K562 (cell line): ENCODE results near the gene MPRIP. TPM values are rescaled to one million over a fixed set of nuclear protein-coding genes. Genes with fewer than 3 reads are reported as not detected.

Experiments
- ATAC-seq: fragments of 200-7000 bp; cut with Tn5 transposase; 3 replicates; pipeline ENCODE4 v1.9.1; 2020; ENCODE audit warnings: moderate library complexity
- BruUV-seq: library from RNA; stranded (reverse); fragments of 400-500 nt; replicated peaks from 2 replicates; lab custom pipeline; 2021; lab: Mats Ljungman, UMichigan
- CTCF ChIA-PET: fragments of 300-600 bp; formaldehyde crosslinking; extraction: SDS; loops from one replicate; lab custom pipeline; 2021; ENCODE audit warnings: low intra/inter-chr PET ratio; lab: Yijun Ruan, JAX
- POLR2A ChIA-PET: fragments of 300-600, 350-650 bp; sonication (Branson Sonifier 250); formaldehyde crosslinking; extraction: SDS; loops from one replicate; lab custom pipeline; 2021; ENCODE audit warnings: antibody characterized with exemption, inconsistent platforms; lab: Yijun Ruan, JAX
- DNase-seq, 4 experiments: peaks; one replicate each; pipeline versions ENCODE4 v3.0.0 to v3.0.0-alpha.2; 2011 to 2018; ENCODE audit warnings: low spot score in 3 of 4, mixed read lengths in 3 of 4; ENCODE audit errors: extremely low read depth in 1 of 4
- FAIRE-seq: peaks from 2 replicates; lab custom pipeline; 2011; peaks lifted over from hg19 to GRCh38; lab: Jason Lieb, UNC
- H2AFZ ChIP-seq: 2 replicates; pipeline ENCODE4 v1.6.0; 2011; ENCODE audit warnings: low read depth, low read length, control low read depth, inconsistent platforms
- H3K27ac ChIP-seq: fragments of 200-600 bp; 3 replicates; pipeline ENCODE4 v1.8.0; 2011; ENCODE audit warnings: low read depth, mild to moderate bottlenecking, control low read depth, inconsistent platforms, low read length, moderate library complexity, mixed read lengths; ENCODE audit errors: extremely low read depth
- H3K27me3 ChIP-seq, 2 experiments: fragments of 300-600 bp in 1 of 2; 2 replicates in 1 of 2; 3 replicates in 1 of 2; pipeline versions ENCODE4 v1.6.0 to v1.8.0; 2011; ENCODE audit warnings: inconsistent platforms in 2 of 2, low read length in 2 of 2, mild to moderate bottlenecking in 1 of 2, mixed read lengths in 1 of 2, moderate library complexity in 1 of 2; ENCODE audit not compliant: control insufficient read depth in 2 of 2, insufficient read depth in 2 of 2
- H3K36me3 ChIP-seq: fragments of 300-600 bp; 3 replicates; pipeline ENCODE4 v1.8.0; 2011; ENCODE audit warnings: mild to moderate bottlenecking, low read length, inconsistent platforms; ENCODE audit not compliant: control insufficient read depth, insufficient read depth
- H3K4me1 ChIP-seq, 2 experiments: fragments of 200-600 bp in 1 of 2; replicated peaks in 1 of 2; 2 replicates in 1 of 2; 3 replicates in 1 of 2; pipeline versions ENCODE4 v1.5.1 to v1.8.0; 2011; ENCODE audit warnings: inconsistent platforms in 2 of 2, low read length in 2 of 2, mild to moderate bottlenecking in 1 of 2, mixed read lengths in 1 of 2, moderate library complexity in 1 of 2; ENCODE audit not compliant: control insufficient read depth in 2 of 2, insufficient read depth in 2 of 2
- H3K4me2 ChIP-seq: 2 replicates; pipeline ENCODE4 v1.6.1; 2011; ENCODE audit warnings: low read length, control low read depth, inconsistent platforms, mixed read lengths; ENCODE audit not compliant: insufficient read depth
- H3K4me3 ChIP-seq: fragments of 200-600 bp; sonication (generic), shearing (Covaris generic); 2 replicates; pipeline ENCODE4 v1.5.1; 2016; ENCODE audit warnings: control low read depth, inconsistent platforms
- H3K79me2 ChIP-seq: fragments of 200-600 bp; 3 replicates; pipeline ENCODE4 v1.8.0; 2011; ENCODE audit warnings: low read length, inconsistent platforms; ENCODE audit not compliant: control insufficient read depth, insufficient read depth
- H3K9ac ChIP-seq, 2 experiments: 2 replicates each; pipeline versions ENCODE4 v1.6.0 to v1.6.1; 2011; ENCODE audit warnings: low read depth in 2 of 2, low read length in 2 of 2, control low read depth in 1 of 2, inconsistent platforms in 1 of 2, mild to moderate bottlenecking in 1 of 2, mixed read lengths in 1 of 2; ENCODE audit not compliant: insufficient read depth in 1 of 2
- H3K9me1 ChIP-seq: one replicate; pipeline ENCODE4 v1.6.0; 2011; ENCODE audit warnings: inconsistent platforms, mild to moderate bottlenecking, low read length, moderate library complexity; ENCODE audit not compliant: control insufficient read depth, insufficient read depth
- H3K9me3 ChIP-seq: replicated peaks from 2 replicates; pipeline ENCODE4 v1.5.1; 2011; ENCODE audit warnings: low read depth, low read length, inconsistent platforms; ENCODE audit not compliant: control insufficient read depth, insufficient read depth
- H4K20me1 ChIP-seq: replicated peaks from 2 replicates; pipeline ENCODE4 v1.6.1; 2011; ENCODE audit warnings: low read length, inconsistent platforms, mixed read lengths; ENCODE audit not compliant: control insufficient read depth, insufficient read depth
- CHCHD3 ChIP-seq: fragments of 250-450 bp; sonication (Bioruptor Pico); IDR thresholded peaks from 2 replicates; pipeline ENCODE4 v2.1.2; 2022; ENCODE audit warnings: mild to moderate bottlenecking
- CHD2 ChIP-seq: IDR thresholded peaks from 2 replicates; pipeline ENCODE4 v1.6.1; 2011; ENCODE audit warnings: low read depth, low read length
- E2F6 ChIP-seq, 2 experiments: IDR thresholded peaks; 2 replicates each; pipeline ENCODE4 v1.6.1; 2011; ENCODE audit warnings: borderline replicate concordance in 1 of 2, control low read depth in 1 of 2, low read depth in 1 of 2, low read length in 1 of 2, mild to moderate bottlenecking in 1 of 2, mixed read lengths in 1 of 2, moderate library complexity in 1 of 2; ENCODE audit not compliant: insufficient read depth in 1 of 2, insufficient read length in 1 of 2, poor library complexity in 1 of 2, severe bottlenecking in 1 of 2; ENCODE audit errors: extremely low read depth in 1 of 2
- IFI16 ChIP-seq: fragments of 250-450 bp; sonication (Bioruptor Pico); IDR thresholded peaks from 2 replicates; pipeline ENCODE4 v2.1.2; 2022; ENCODE audit warnings: mild to moderate bottlenecking, inconsistent platforms
- JUN ChIP-seq, 2 experiments: sonication (generic) in 1 of 2; formaldehyde crosslinking in 1 of 2; IDR thresholded peaks; 2 replicates each; pipeline versions ENCODE4 v1.6.1 to v1.8.0; 2012 to 2022; ENCODE audit warnings: borderline replicate concordance in 2 of 2, mild to moderate bottlenecking in 2 of 2, improper control_type of control experiment in 1 of 2, low read depth in 1 of 2, low read length in 1 of 2, missing genetic modification reagents in 1 of 2
- JUND ChIP-seq, 2 experiments: IDR thresholded peaks; 2 replicates in 1 of 2; 3 replicates in 1 of 2; pipeline ENCODE4 v1.6.1; 2011; ENCODE audit warnings: borderline replicate concordance in 2 of 2, low read depth in 2 of 2, low read length in 2 of 2, improper control_type of control experiment in 1 of 2, missing biosample characterization in 1 of 2, missing genetic modification characterization in 1 of 2, missing genetic modification reagents in 1 of 2
- NR4A1 ChIP-seq, 2 experiments: fragments of 250-450 bp in 1 of 2; fragments of 450-650 bp in 1 of 2; sonication (Bioruptor Pico) in 1 of 2; IDR thresholded peaks; 2 replicates each; pipeline versions ENCODE4 v1.4.0 to v1.6.1; 2016 to 2020; ENCODE audit warnings: mild to moderate bottlenecking in 2 of 2, missing compliant biosample characterization in 1 of 2, missing genetic modification characterization in 1 of 2, moderate library complexity in 1 of 2
- POLR2AphosphoS2 ChIP-seq: IDR thresholded peaks from 2 replicates; pipeline ENCODE4 v1.6.1; 2012; ENCODE audit warnings: low read length, improper control_type of control experiment
- RCOR1 ChIP-seq, 2 experiments: IDR thresholded peaks; 2 replicates each; pipeline ENCODE4 v1.6.1; 2012; ENCODE audit warnings: low read depth in 2 of 2, low read length in 2 of 2, borderline replicate concordance in 1 of 2, improper control_type of control experiment in 1 of 2
- SETDB1 ChIP-seq: IDR thresholded peaks from one replicate; pipeline ENCODE4 v1.6.1; 2012; ENCODE audit warnings: low read length, control low read depth, inconsistent platforms
- SIN3A ChIP-seq, 2 experiments: fragments of 150-350 bp in 1 of 2; IDR thresholded peaks; 2 replicates each; pipeline ENCODE4 v1.6.1; 2011 to 2016; ENCODE audit warnings: borderline replicate concordance in 2 of 2, low read depth in 2 of 2, low read length in 2 of 2, mild to moderate bottlenecking in 2 of 2, moderate library complexity in 2 of 2; ENCODE audit not compliant: control insufficient read depth in 1 of 2
- TAF1 ChIP-seq: IDR thresholded peaks from 2 replicates; pipeline ENCODE4 v1.6.1; 2011; ENCODE audit warnings: mild to moderate bottlenecking, low read length, moderate library complexity; ENCODE audit not compliant: insufficient read depth, control insufficient read depth, severe bottlenecking; ENCODE audit errors: extremely low read depth
- TCF3 ChIP-seq: sonication (generic); formaldehyde crosslinking; IDR thresholded peaks from 2 replicates; pipeline ENCODE4 v1.4.0; 2020; ENCODE audit warnings: mild to moderate bottlenecking, missing genetic modification reagents
- TCF7 ChIP-seq: sonication (generic); IDR thresholded peaks from 2 replicates; pipeline ENCODE4 v1.6.1; 2016; ENCODE audit warnings: antibody characterized with exemption, borderline replicate concordance
- ZC3H4 ChIP-seq: sonication (generic); formaldehyde crosslinking; IDR thresholded peaks from 2 replicates; pipeline ENCODE4 v1.9.0; 2021; ENCODE audit warnings: missing genetic modification reagents, borderline replicate concordance
- ZFX ChIP-seq: sonication (generic); formaldehyde crosslinking; IDR thresholded peaks from 2 replicates; pipeline ENCODE4 v1.8.0; 2022; ENCODE audit warnings: mild to moderate bottlenecking, missing genetic modification reagents, moderate library complexity
- ZNF445 ChIP-seq: fragments of 250-450 bp; sonication (Bioruptor Pico); IDR thresholded peaks from 2 replicates; pipeline ENCODE4 v1.4.0; 2020; ENCODE audit warnings: low read depth, mild to moderate bottlenecking, moderate library complexity
- WGBS: fragments of 100-300 bp; shearing (Covaris generic); methylation state at CpG from one replicate; pipeline ENCODE4 v1.1.6; 2016; ENCODE audit warnings: low coverage, mixed read lengths; ENCODE audit not compliant: insufficient coverage; ENCODE audit errors: missing lambda C conversion rate; 5-methylcytosine and 5-hydroxymethylcytosine counted together
- in situ Hi-C: fragments of 300-500 bp; cut with MboI; formaldehyde crosslinking; loops from 4 replicates; pipeline ENCODE4 v1.15.0; 2018; ENCODE audit warnings: inconsistent platforms, mixed read lengths
- intact Hi-C: fragments of 100-400 bp; cut with micrococcal nuclease; formaldehyde crosslinking; loops from 2 replicates; pipeline ENCODE4 v1.14.2; 2022
- polyA plus RNA-seq, 8 experiments: library from polyadenylated mRNA; depleted of rRNA in 4 of 8; stranded (reverse) in 5 of 8; unstranded in 3 of 8; fragments of >200 nt; fragmentation: Nextera tagmentation in 2 of 8; fragmentation: Illumina TruSeq in 1 of 8; extraction: Ambion mirVana in 2 of 8; extraction: Trizol in 1 of 8; gene quantifications; 2 replicates each; pipeline versions ENCODE4 v1.2.1 to v1.2.3, GENCODE V29; 2011 to 2014; ENCODE audit warnings: inconsistent platforms in 1 of 8, missing spikeins in 1 of 8
- total RNA-seq, 7 experiments: library from RNA; depleted of rRNA in 6 of 7; stranded (reverse); fragments of >200 nt in 6 of 7; fragmentation: Illumina TruSeq in 2 of 7; extraction: Trizol in 2 of 7; gene quantifications; 2 replicates each; pipeline versions ENCODE4 v1.2.1 to v1.2.3, GENCODE V29; 2011 to 2021; ENCODE audit warnings: low replicate concordance in 1 of 7
- TF ChIP-seq, protein P1 (sequence below): sonication (generic); formaldehyde crosslinking; IDR thresholded peaks from 2 replicates; pipeline ENCODE4 v1.8.1; 2023; ENCODE audit warnings: mild to moderate bottlenecking, missing genetic modification reagents, moderate library complexity

The MPRIP gene
- total and polyA plus RNA-seq, 9 of the 15 experiments (the other 6 are each of a cell fraction or from before 2014, with no cell fraction given), result 10.0 to 72.6 (median 30.1) TPM

GRCh38 chr17:17039911-17040310, 2.3 kb upstream of the MPRIP start:
- FAIRE-seq, result no peak
- TF ChIP-seq TCF7 (no peak), ZFX (no peak), RCOR1 (IDR thresholded peaks at IDR 0.05; ENCODE audit: borderline replicate concordance in 1 of 2, low read depth in 2 of 2, low read length in 2 of 2) (no peak), NR4A1 (CRISPR knock-in tag; IDR thresholded peaks at IDR 0.05) (no peak), NR4A1 (tag; IDR thresholded peaks at IDR 0.05) (no peak), IFI16 (CRISPR knock-in tag) (no peak), SIN3A (IDR thresholded peaks at IDR 0.05; ENCODE audit: borderline replicate concordance in 2 of 2, control insufficient read depth in 1 of 2, low read depth in 2 of 2, low read length in 2 of 2) (no peak), CHCHD3 (CRISPR knock-in tag) (no peak), ZNF445 (CRISPR knock-in tag) (no peak), JUND (IDR thresholded peaks at IDR 0.05; ENCODE audit: borderline replicate concordance, low read depth, low read length) (no peak), JUND (tag; IDR thresholded peaks at IDR 0.05; ENCODE audit: borderline replicate concordance, low read depth, low read length) (no peak), SETDB1 (no peak), TCF3 (CRISPR knock-in tag) (no peak), TAF1 (no peak), JUN (IDR thresholded peaks at IDR 0.05; ENCODE audit: borderline replicate concordance, low read depth, low read length) (no peak), JUN (CRISPR knock-in tag; IDR thresholded peaks at IDR 0.05; ENCODE audit: borderline replicate concordance) (no peak), E2F6 (IDR thresholded peaks at IDR 0.05; ENCODE audit: borderline replicate concordance in 1 of 2, extremely low read depth in 1 of 2, insufficient read depth in 1 of 2, insufficient read length in 1 of 2, low read depth in 1 of 2, low read length in 1 of 2, poor library complexity in 1 of 2, severe bottlenecking in 1 of 2) (no peak), CHD2 (no peak), ZC3H4 (no peak), POLR2AphosphoS2 (no peak)
- TF ChIP-seq, protein P1, sequence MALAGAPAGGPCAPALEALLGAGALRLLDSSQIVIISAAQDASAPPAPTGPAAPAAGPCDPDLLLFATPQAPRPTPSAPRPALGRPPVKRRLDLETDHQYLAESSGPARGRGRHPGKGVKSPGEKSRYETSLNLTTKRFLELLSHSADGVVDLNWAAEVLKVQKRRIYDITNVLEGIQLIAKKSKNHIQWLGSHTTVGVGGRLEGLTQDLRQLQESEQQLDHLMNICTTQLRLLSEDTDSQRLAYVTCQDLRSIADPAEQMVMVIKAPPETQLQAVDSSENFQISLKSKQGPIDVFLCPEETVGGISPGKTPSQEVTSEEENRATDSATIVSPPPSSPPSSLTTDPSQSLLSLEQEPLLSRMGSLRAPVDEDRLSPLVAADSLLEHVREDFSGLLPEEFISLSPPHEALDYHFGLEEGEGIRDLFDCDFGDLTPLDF, result no peak

More at GRCh38 chr17:17039911-17040310, 2.3 kb upstream of the MPRIP start:
- intact Hi-C loops, result no loop called here
- no peak overlapping the region for H2AFZ ChIP-seq
- H3K36me3 ChIP-seq, result no peaks in the 10 kb centered on the region
- POLR2A ChIA-PET, result interaction anchor here (0.6 kb wide), 1 partner anchor 15 kb away, joined by 3 read pairs; no protein-coding TSS in a partner anchor
- in situ Hi-C loops, result no loop called here
- no peak overlapping the region for H3K27ac ChIP-seq
- H3K79me2 ChIP-seq, result peaks cover 22% of the 10 kb centered on the region
- CTCF ChIA-PET, result no interaction called here
- H4K20me1 ChIP-seq, result peaks cover 13% of the 10 kb centered on the region; the same call in 1 of the 2 replicates
- WGBS, result 64% methylated on average over 6 of the region's 6 CpGs
- no peaks in the 10 kb centered on the region; the same call in 1 of the 2 replicates for H3K9me3 ChIP-seq
- no peak for ATAC-seq
- no peak overlapping the region for H3K4me3 ChIP-seq
- no peak overlapping the region for H3K4me2 ChIP-seq
- peak overlapping the region in 1 of 2 experiments; percentile 48; a peak in 2 of 4 replicates for H3K9ac ChIP-seq
- no TSS peak for BruUV-seq
- DNase-seq, result no peak
- H3K9me1 ChIP-seq, result no peaks in the 10 kb centered on the region
- H3K27me3 ChIP-seq, result no peaks in the 10 kb centered on the region
- H3K4me1 ChIP-seq, result peaks cover 31 to 32% of the 10 kb centered on the region in 2 experiments; a peak in 4 of 5 replicates
